DND-41 (cell line): Measurements from ENCODE around the gene MICALL2.

Experiments
- ATAC-seq: fragments of 200-7000 bp; cut with Tn5 transposase; 3 replicates; pipeline ENCODE4 v1.9.1; 2021; ENCODE audit warnings: low read depth; ENCODE audit not compliant: insufficient read depth
- DNase-seq: peaks from one replicate; pipeline ENCODE4 v3.0.0-alpha.2; 2020
- H2AFZ ChIP-seq: 2 replicates; pipeline ENCODE4 v1.6.0; 2012; ENCODE audit warnings: low read depth, low read length
- H3K27ac ChIP-seq: 2 replicates; pipeline ENCODE4 v1.5.1; 2012; ENCODE audit warnings: low read length, inconsistent platforms
- H3K27me3 ChIP-seq: fragments of 200-600 bp; sonication (generic); 2 replicates; pipeline ENCODE4 v1.6.0; 2012; ENCODE audit warnings: low read length, mild to moderate bottlenecking, inconsistent platforms; ENCODE audit not compliant: insufficient read depth, poor library complexity
- H3K36me3 ChIP-seq: 2 replicates; pipeline ENCODE4 v1.5.1; 2012; ENCODE audit warnings: low read length, inconsistent platforms; ENCODE audit not compliant: insufficient read depth
- H3K4me1 ChIP-seq: 2 replicates; pipeline ENCODE4 v1.5.1; 2012; ENCODE audit warnings: mild to moderate bottlenecking, low read length; ENCODE audit not compliant: insufficient read depth
- H3K4me2 ChIP-seq: 2 replicates; pipeline ENCODE4 v1.6.0; 2012; ENCODE audit warnings: mild to moderate bottlenecking, moderate library complexity, low read length, inconsistent platforms; ENCODE audit not compliant: insufficient read depth
- H3K4me3 ChIP-seq, 2 experiments: fragments of 200-600 bp in 1 of 2; shearing (Covaris generic) in 1 of 2; 2 replicates each; pipeline ENCODE4 v1.5.1; 2012 to 2016; ENCODE audit warnings: inconsistent platforms in 2 of 2, low read length in 2 of 2, mild to moderate bottlenecking in 2 of 2, low read depth in 1 of 2, moderate library complexity in 1 of 2
- H3K79me2 ChIP-seq: 2 replicates; pipeline ENCODE4 v1.6.0; 2012; ENCODE audit warnings: low read length, inconsistent platforms; ENCODE audit not compliant: insufficient read depth
- H3K9ac ChIP-seq: 2 replicates; pipeline ENCODE4 v1.6.0; 2012; ENCODE audit warnings: low read depth, mild to moderate bottlenecking, inconsistent platforms, low read length, moderate library complexity
- H3K9me3 ChIP-seq: 2 replicates; pipeline ENCODE4 v1.5.1; 2012; ENCODE audit warnings: low read length, moderate library complexity, mild to moderate bottlenecking, inconsistent platforms; ENCODE audit not compliant: insufficient read depth, severe bottlenecking
- H4K20me1 ChIP-seq: 2 replicates; pipeline ENCODE4 v1.6.0; 2012; ENCODE audit warnings: low read length; ENCODE audit not compliant: insufficient read depth
- EZH2 ChIP-seq: IDR thresholded peaks from 3 replicates; pipeline ENCODE4 v1.6.1; 2012; ENCODE audit warnings: borderline replicate concordance, low read depth, mild to moderate bottlenecking, moderate library complexity, low read length, inconsistent platforms; ENCODE audit not compliant: severe bottlenecking
- TF ChIP-seq, protein P1 (sequence below): IDR thresholded peaks from 2 replicates; pipeline ENCODE4 v1.5.1; 2012; ENCODE audit warnings: borderline replicate concordance, low read length, moderate library complexity, mild to moderate bottlenecking; ENCODE audit not compliant: poor library complexity, severe bottlenecking; ENCODE audit errors: extremely low read depth

MICALL2 gene

DNA sequence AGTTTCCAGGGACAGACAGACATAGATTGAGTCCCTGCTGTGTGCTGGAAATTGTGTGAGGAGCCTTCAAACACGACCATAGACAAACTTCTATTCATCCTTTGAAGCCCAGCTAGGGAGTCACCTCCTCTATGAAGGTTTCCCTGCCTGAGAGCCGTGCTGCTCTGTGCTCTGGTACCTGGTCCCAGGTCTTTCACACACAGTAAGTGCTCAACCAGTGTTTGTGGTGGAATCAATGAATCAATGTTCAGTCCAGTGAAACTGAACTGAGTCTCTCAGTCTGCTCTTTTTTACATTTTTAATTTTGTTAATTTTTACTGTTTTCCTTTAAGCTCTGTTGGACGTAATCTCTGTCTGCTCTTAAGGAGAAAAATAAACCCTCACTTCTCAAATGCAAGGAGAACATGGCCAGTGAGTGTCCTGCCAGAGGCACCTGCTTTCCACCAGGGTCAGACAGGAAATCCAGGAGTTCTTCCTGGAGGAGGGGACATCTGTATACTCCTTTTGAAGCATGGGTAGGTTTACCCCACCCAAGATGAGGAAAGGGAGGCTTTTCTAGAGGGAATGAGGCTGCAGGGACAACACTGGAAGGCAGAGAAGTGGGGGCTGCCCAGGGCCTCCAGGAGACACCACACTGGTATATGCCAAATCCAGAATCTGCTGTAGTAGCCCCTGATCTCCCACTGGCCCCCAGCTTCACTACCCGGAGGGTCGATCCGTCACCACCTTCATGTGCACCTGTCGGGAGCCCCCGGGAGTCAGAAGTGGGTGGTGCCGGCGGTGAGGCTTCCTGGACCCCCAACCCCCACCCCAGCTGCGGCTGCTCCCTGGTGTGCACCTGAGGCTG, 56.3 kb downstream of the MICALL2 start:
- TF ChIP-seq EZH2: no peak
- TF ChIP-seq, protein P1, sequence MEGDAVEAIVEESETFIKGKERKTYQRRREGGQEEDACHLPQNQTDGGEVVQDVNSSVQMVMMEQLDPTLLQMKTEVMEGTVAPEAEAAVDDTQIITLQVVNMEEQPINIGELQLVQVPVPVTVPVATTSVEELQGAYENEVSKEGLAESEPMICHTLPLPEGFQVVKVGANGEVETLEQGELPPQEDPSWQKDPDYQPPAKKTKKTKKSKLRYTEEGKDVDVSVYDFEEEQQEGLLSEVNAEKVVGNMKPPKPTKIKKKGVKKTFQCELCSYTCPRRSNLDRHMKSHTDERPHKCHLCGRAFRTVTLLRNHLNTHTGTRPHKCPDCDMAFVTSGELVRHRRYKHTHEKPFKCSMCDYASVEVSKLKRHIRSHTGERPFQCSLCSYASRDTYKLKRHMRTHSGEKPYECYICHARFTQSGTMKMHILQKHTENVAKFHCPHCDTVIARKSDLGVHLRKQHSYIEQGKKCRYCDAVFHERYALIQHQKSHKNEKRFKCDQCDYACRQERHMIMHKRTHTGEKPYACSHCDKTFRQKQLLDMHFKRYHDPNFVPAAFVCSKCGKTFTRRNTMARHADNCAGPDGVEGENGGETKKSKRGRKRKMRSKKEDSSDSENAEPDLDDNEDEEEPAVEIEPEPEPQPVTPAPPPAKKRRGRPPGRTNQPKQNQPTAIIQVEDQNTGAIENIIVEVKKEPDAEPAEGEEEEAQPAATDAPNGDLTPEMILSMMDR: no peak
- ATAC-seq (no peak), DNase-seq (no peak)
- no peaks in the 10 kb centered on the region for H3K9me3 ChIP-seq
- H3K4me3 ChIP-seq: no peak overlapping the region
- H4K20me1 ChIP-seq: 0 out of 2 replicates have a peak, but pooled peaks cover 3% of the 10 kb centered on the region
- H3K27me3 ChIP-seq: peaks cover 20% of the 10 kb centered on the region
- H3K27ac ChIP-seq: no peak overlapping the region
- H2AFZ ChIP-seq: no peak overlapping the region
- H3K36me3 ChIP-seq: no peaks in the 10 kb centered on the region
- no peak overlapping the region for H3K4me2 ChIP-seq
- no peaks in the 10 kb centered on the region for H3K79me2 ChIP-seq
- no peaks in the 10 kb centered on the region for H3K4me1 ChIP-seq
- no peak overlapping the region for H3K9ac ChIP-seq

DNA sequence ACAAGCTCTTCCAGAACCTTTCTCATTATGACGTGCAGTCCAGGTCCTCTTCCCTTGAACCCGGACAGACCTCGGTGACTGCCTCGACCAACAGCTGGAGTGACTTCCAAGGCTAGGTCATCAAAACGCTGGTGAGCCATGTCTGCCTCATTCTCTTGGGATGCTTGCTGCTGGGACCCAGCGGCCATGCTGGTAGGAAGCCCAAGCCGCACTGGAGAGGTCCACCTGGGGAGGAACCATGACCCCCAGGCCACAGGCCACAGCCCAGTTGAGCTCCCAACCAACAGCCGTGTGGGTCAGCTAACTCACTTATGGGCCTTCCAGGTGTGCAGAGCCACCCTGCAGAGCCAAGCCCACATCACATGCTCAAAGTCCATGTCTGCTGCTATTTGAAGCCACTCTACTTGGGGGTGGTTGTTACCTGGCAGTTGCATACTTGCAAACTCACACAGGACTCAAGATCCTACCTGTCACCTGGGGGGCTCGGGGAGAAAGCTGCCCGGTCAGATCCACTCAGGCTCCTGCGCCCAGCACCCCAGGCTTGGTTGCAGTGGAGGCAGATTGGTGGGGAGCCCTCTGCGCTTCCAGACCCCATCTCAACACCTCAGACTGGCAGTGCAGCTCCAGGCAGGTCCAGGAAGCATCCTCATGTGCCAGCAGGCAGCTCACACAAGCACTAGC, 57.0 kb downstream of the MICALL2 start:
- Histone ChIP-seq H3K9ac (no peak overlapping the region), H3K27me3 (peaks cover 20% of the 10 kb centered on the region), H3K4me3 (no peak overlapping the region), H3K36me3 (no peaks in the 10 kb centered on the region), H4K20me1 (0 out of 2 replicates have a peak, but pooled peaks cover 3% of the 10 kb centered on the region), H3K4me1 (no peaks in the 10 kb centered on the region), H3K9me3 (no peaks in the 10 kb centered on the region), H2AFZ (no peak overlapping the region), H3K27ac (no peak overlapping the region), H3K4me2 (no peak overlapping the region), H3K79me2 (no peaks in the 10 kb centered on the region)
- no peak for TF ChIP-seq EZH2
- TF ChIP-seq, protein P1: no peak
- ATAC-seq (no peak), DNase-seq (no peak)

DNA sequence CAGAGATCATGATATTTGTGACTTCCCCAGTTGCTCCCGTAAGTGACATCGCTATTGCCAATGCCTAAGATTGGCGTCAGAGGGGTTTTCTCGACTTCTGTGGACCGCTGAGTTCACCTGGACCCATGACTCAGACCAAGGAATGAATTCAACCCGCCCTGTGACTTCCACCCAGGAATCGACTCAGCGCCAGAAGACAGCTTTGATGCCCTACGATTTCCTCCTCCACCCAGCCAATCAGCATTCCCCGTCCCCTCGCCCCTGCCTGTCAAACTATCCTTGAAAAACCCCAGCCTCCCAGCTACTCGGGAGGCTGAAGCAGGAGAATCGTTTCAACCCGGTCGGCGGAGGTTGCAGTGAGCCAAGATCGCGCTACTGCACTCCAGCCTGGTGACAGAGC, 58.3 kb downstream of the MICALL2 start:
- Histone ChIP-seq H3K27me3 (peaks cover 20% of the 10 kb centered on the region), H3K9me3 (no peaks in the 10 kb centered on the region), H3K4me2 (no peak overlapping the region), H3K27ac (no peak overlapping the region), H3K79me2 (no peaks in the 10 kb centered on the region), H4K20me1 (0 out of 2 replicates have a peak, but pooled peaks cover 3% of the 10 kb centered on the region), H3K9ac (no peak overlapping the region), H3K36me3 (no peaks in the 10 kb centered on the region), H3K4me3 (no peak overlapping the region), H2AFZ (no peak overlapping the region), H3K4me1 (no peaks in the 10 kb centered on the region; the same call in 1 of the 2 replicates)
- no peak for DNase-seq
- TF ChIP-seq, protein P1: no peak
- TF ChIP-seq EZH2: no peak
- no peak for ATAC-seq
